ENCODE results near the gene MB21D2.

- TF ChIP-seq SP2 (IDR thresholded peaks at IDR 0.05; ENCODE audit: low read length) (no peak), CTCF (IDR thresholded peaks at IDR 0.05; ENCODE audit: control extremely low read depth in 1 of 3, insufficient read depth in 1 of 3, low read depth in 1 of 3, low read length in 3 of 3) (no peak), MAX (IDR thresholded peaks at IDR 0.05) (no peak), CHD1 (IDR thresholded peaks at IDR 0.05; ENCODE audit: low read depth, low read length) (no peak), CREB1 (IDR thresholded peaks at IDR 0.05) (no peak), PHF8 (conservative IDR thresholded peaks at IDR 0.05; ENCODE audit: low read depth, low read length) (no peak)
Observed at GRCh38 chr3:192794216-192794615, 123.4 kb downstream of the MB21D2 start.

All from H1 (cell line).